Pancreas (tissue), 10 donors: ENCODE measurements around the gene CNTN5. TPM values are rescaled to one million over a fixed set of nuclear protein-coding genes. Genes with fewer than 3 reads are reported as not detected.

ENCODE experiments used
- ATAC-seq, 4 donors: fragments of 200-7000 bp; cut with Tn5 transposase; one replicate each; pipeline versions ENCODE4 v1.8.0 to v1.9.1; 2020; ENCODE audit warnings: mild to moderate bottlenecking in 4 of 4, moderate library complexity in 4 of 4
- DNase-seq, 6 donors: peaks; one replicate each; pipeline ENCODE4 v3.0.0-alpha.2; 2020
- FAIRE-seq: peaks from 2 replicates; lab custom pipeline; 2012; peaks lifted over from hg19 to GRCh38; lab: Jason Lieb, UNC
- H3K27ac ChIP-seq, 4 donors: fragments of 200-600 bp; sonication (generic); 1 replicate in 3 of 4; 2 replicates in 1 of 4; pipeline versions ENCODE4 v1.5.0 to v1.8.0; 2020
- H3K27me3 ChIP-seq, 4 donors: fragments of 200-600 bp; one replicate each; pipeline ENCODE4 v1.8.0; 2021
- H3K36me3 ChIP-seq, 3 donors: fragments of 200-600 bp; sonication (generic) in 1 of 3; one replicate each; pipeline versions ENCODE4 v1.5.0 to v1.8.0; 2020 to 2021
- H3K4me1 ChIP-seq, 3 donors: fragments of 200-600 bp; one replicate each; pipeline ENCODE4 v1.8.0; 2021
- H3K4me3 ChIP-seq, 4 donors: fragments of 200-600 bp; sonication (generic) in 2 of 4; one replicate each; pipeline versions ENCODE4 v1.5.0 to v1.8.0; 2020 to 2021
- H3K9me3 ChIP-seq, 4 donors: fragments of 200-600 bp; one replicate each; pipeline ENCODE4 v1.8.0; 2021
- CTCF ChIP-seq, 4 donors: fragments of 200-600 bp; sonication (generic) in 3 of 4; IDR thresholded peaks; one replicate each; pipeline versions ENCODE4 v1.5.0 to v1.8.0; 2021; ENCODE audit warnings: antibody characterized with exemption in 4 of 4
- WGBS, 2 donors: extraction: QIAGEN DNeasy Blood & Tissue Kit; methylation state at CpG; one replicate each; pipeline ENCODE4 v1.1.7; 2013; 5-methylcytosine and 5-hydroxymethylcytosine counted together
- intact Hi-C, 3 donors: fragments of 100-400 bp; cut with DNase I; formaldehyde crosslinking; loops; one replicate each; pipeline versions ENCODE4 v1.11.1 to v1.14.2; 2022
- polyA plus RNA-seq, 2 donors: library from polyadenylated mRNA; stranded (reverse); fragments of 200-250 nt; gene quantifications; one replicate each; pipeline ENCODE4 v1.2.3, GENCODE V29; 2013
- total RNA-seq, 6 donors: library from RNA; stranded (reverse); fragmentation: NEBNext Ultra II Directional in 4 of 6; extraction: Animal tissue kit (Norgen Biotek cat#: 25700) in 4 of 6; gene quantifications; one replicate each; pipeline versions ENCODE4 v1.2.1 to v1.2.4, GENCODE V29; 2021 to 2023
- donor health status: healthy with polysubstance abuse.
- donor health status: DM: no; HTN: no; CAD: no; lungs with moderate emphysema.
- donor health status: DM: no; HTN: no; CAD: no.
- donor health status: control.
- donor health status: control.
- donor health status: Bipolar disorder and iron deficiency.
- donor health status: DM: yes; HTN: yes; CAD: no.
- donor health status: DM: no; HTN: no; CAD: no.
- donor health status: DM: no; HTN: no; CAD: no.
- donor health status: DM: yes; HTN: yes; CAD: no.

CNTN5 gene
- total and polyA plus RNA-seq, 8 donors, result 0.11 to 1.2 (median 0.58) TPM

GRCh38 chr11:99192716-99193115 is 172.0 kb downstream of the CNTN5 start:
- no peaks in the 10 kb centered on the region for H3K27me3 ChIP-seq
- no peaks in the 10 kb centered on the region for H3K36me3 ChIP-seq
- TF ChIP-seq CTCF (IDR thresholded peaks at IDR 0.05), result no peak
- H3K4me1 ChIP-seq, result no peaks in the 10 kb centered on the region
- H3K27ac ChIP-seq, result no peak overlapping the region
- H3K9me3 ChIP-seq, result no peaks in the 10 kb centered on the region
- FAIRE-seq (no peak), ATAC-seq (no peak), DNase-seq (no peak)
- WGBS, 2 donors, result 45 to 61% methylated on average over 1 of the region's 1 CpG
- intact Hi-C loops, result no loop called here
- no peak overlapping the region for H3K4me3 ChIP-seq

GRCh38 chr11:99197477-99197876 is 176.7 kb downstream of the CNTN5 start:
- DNase-seq, result no peak
- intact Hi-C loops, result no loop called here
- no peak for TF ChIP-seq CTCF (IDR thresholded peaks at IDR 0.05)
- no peak overlapping the region for H3K4me3 ChIP-seq
- WGBS, 2 donors, result 27 to 36% methylated on average over 1 of the region's 1 CpG
- no peak for FAIRE-seq
- no peaks in the 10 kb centered on the region for H3K9me3 ChIP-seq
- H3K27me3 ChIP-seq, result no peaks in the 10 kb centered on the region
- no peak for ATAC-seq
- no peak overlapping the region for H3K27ac ChIP-seq
- no peaks in the 10 kb centered on the region for H3K36me3 ChIP-seq
- no peaks in the 10 kb centered on the region for H3K4me1 ChIP-seq

- TF ChIP-seq CTCF (IDR thresholded peaks at IDR 0.05), result no peak
Observed at GRCh38 chr11:99198215-99198614, 177.5 kb downstream of the CNTN5 start.

GRCh38 chr11:99199341-99199740 is 178.6 kb downstream of the CNTN5 start:
- ATAC-seq (no peak), DNase-seq (no peak), FAIRE-seq (no peak)
- H3K4me1 ChIP-seq, result no peaks in the 10 kb centered on the region
- H3K27me3 ChIP-seq, result no peaks in the 10 kb centered on the region
- 59 to 62% methylated on average over 3 of the region's 3 CpGs for WGBS, 2 donors
- no peak overlapping the region for H3K27ac ChIP-seq
- H3K36me3 ChIP-seq, result no peaks in the 10 kb centered on the region
- intact Hi-C loops, result no loop called here
- no peaks in the 10 kb centered on the region for H3K9me3 ChIP-seq
- H3K4me3 ChIP-seq, result no peak overlapping the region
- TF ChIP-seq CTCF (IDR thresholded peaks at IDR 0.05), result no peak

More at GRCh38 chr11:99198215-99198614, 177.5 kb downstream of the CNTN5 start:
- H3K4me1 ChIP-seq, result no peaks in the 10 kb centered on the region
- H3K9me3 ChIP-seq, result no peaks in the 10 kb centered on the region
- no peak overlapping the region for H3K4me3 ChIP-seq
- ATAC-seq (no peak), DNase-seq (no peak), FAIRE-seq (no peak)
- 24 to 33% methylated on average over 3 of the region's 3 CpGs for WGBS, 2 donors
- intact Hi-C loops, result no loop called here
- H3K27ac ChIP-seq, result no peak overlapping the region
- no peaks in the 10 kb centered on the region for H3K27me3 ChIP-seq
- H3K36me3 ChIP-seq, result no peaks in the 10 kb centered on the region

GRCh38 chr11:99200720-99201119 is 180.0 kb downstream of the CNTN5 start:
- H3K4me1 ChIP-seq, result no peaks in the 10 kb centered on the region
- no peaks in the 10 kb centered on the region for H3K27me3 ChIP-seq
- no peak for ATAC-seq
- no peaks in the 10 kb centered on the region for H3K36me3 ChIP-seq
- DNase-seq, result no peak
- no peaks in the 10 kb centered on the region for H3K9me3 ChIP-seq
- no peak overlapping the region for H3K27ac ChIP-seq
- intact Hi-C loops, result no loop called here
- 54 to 69% methylated on average over 3 of the region's 3 CpGs for WGBS, 2 donors
- H3K4me3 ChIP-seq, result no peak overlapping the region
- no peak for FAIRE-seq
- no peak for TF ChIP-seq CTCF (IDR thresholded peaks at IDR 0.05)
